HEK293 (cell line): ENCODE measurements around the gene FES.

Experiments used
- BCL11A ChIP-seq: fragments of 450-650 bp; formaldehyde crosslinking; IDR thresholded peaks from 2 replicates; pipeline ENCODE4 v1.5.1; 2016; ENCODE audit warnings: low read depth, missing biosample characterization, missing genetic modification characterization
- GLIS2 ChIP-seq: fragments of 450-650 bp; formaldehyde crosslinking; IDR thresholded peaks from 2 replicates; pipeline ENCODE4 v1.5.1; 2016; ENCODE audit warnings: missing biosample characterization, missing genetic modification characterization
- KLF1 ChIP-seq: fragments of 450-650 bp; formaldehyde crosslinking; IDR thresholded peaks from 2 replicates; pipeline ENCODE4 v1.5.1; 2016; ENCODE audit warnings: missing biosample characterization, missing genetic modification characterization
- KLF10 ChIP-seq: fragments of 450-650 bp; IDR thresholded peaks from 2 replicates; pipeline ENCODE4 v1.5.1; 2018; ENCODE audit warnings: missing biosample characterization, mild to moderate bottlenecking, missing genetic modification characterization
- KLF16 ChIP-seq: fragments of 450-650 bp; formaldehyde crosslinking; IDR thresholded peaks from 2 replicates; pipeline ENCODE4 v1.5.1; 2017; ENCODE audit warnings: missing biosample characterization, missing genetic modification characterization
- KLF8 ChIP-seq: fragments of 450-650 bp; formaldehyde crosslinking; IDR thresholded peaks from 2 replicates; pipeline ENCODE4 v1.5.1; 2016; ENCODE audit warnings: missing biosample characterization, missing genetic modification characterization
- WT1 ChIP-seq: fragments of 450-650 bp; formaldehyde crosslinking; IDR thresholded peaks from 2 replicates; pipeline ENCODE4 v1.5.1; 2016; ENCODE audit warnings: missing biosample characterization, missing genetic modification characterization
- YY1 ChIP-seq: fragments of 450-650 bp; formaldehyde crosslinking; IDR thresholded peaks from 2 replicates; pipeline ENCODE4 v1.5.1; 2018; ENCODE audit warnings: missing biosample characterization, missing genetic modification characterization
- ZBTB1 ChIP-seq: fragments of 450-650 bp; formaldehyde crosslinking; IDR thresholded peaks from 2 replicates; pipeline ENCODE4 v1.5.1; 2016; ENCODE audit warnings: missing biosample characterization, missing genetic modification characterization
- ZBTB8A ChIP-seq: fragments of 450-650 bp; formaldehyde crosslinking; IDR thresholded peaks from 2 replicates; pipeline ENCODE4 v1.5.1; 2016; ENCODE audit warnings: missing biosample characterization, missing genetic modification characterization
- ZEB2 ChIP-seq: fragments of 450-650 bp; formaldehyde crosslinking; IDR thresholded peaks from 2 replicates; pipeline ENCODE4 v1.5.1; 2016; ENCODE audit warnings: missing biosample characterization, missing genetic modification characterization
- ZFHX2 ChIP-seq: fragments of 450-650 bp; formaldehyde crosslinking; conservative IDR thresholded peaks from 2 replicates; pipeline ENCODE4 v1.5.1; 2016; ENCODE audit warnings: missing biosample characterization, missing genetic modification characterization
- ZFP69B ChIP-seq: fragments of 450-650 bp; formaldehyde crosslinking; IDR thresholded peaks from 2 replicates; pipeline ENCODE4 v1.5.1; 2016; ENCODE audit warnings: missing biosample characterization, missing genetic modification characterization
- ZNF223 ChIP-seq: fragments of 450-650 bp; formaldehyde crosslinking; IDR thresholded peaks from 2 replicates; pipeline ENCODE4 v1.5.1; 2016; ENCODE audit warnings: missing biosample characterization, missing genetic modification characterization
- ZNF23 ChIP-seq: fragments of 450-650 bp; formaldehyde crosslinking; IDR thresholded peaks from 2 replicates; pipeline ENCODE4 v1.5.1; 2016; ENCODE audit warnings: missing biosample characterization, missing genetic modification characterization, borderline replicate concordance
- ZNF335 ChIP-seq: fragments of 450-650 bp; formaldehyde crosslinking; conservative IDR thresholded peaks from 2 replicates; pipeline ENCODE4 v1.5.1; 2016; ENCODE audit warnings: missing biosample characterization, missing genetic modification characterization
- ZNF37A ChIP-seq: fragments of 450-650 bp; IDR thresholded peaks from 2 replicates; pipeline ENCODE4 v1.5.1; 2018; ENCODE audit warnings: missing biosample characterization, missing genetic modification characterization
- ZNF394 ChIP-seq: fragments of 450-650 bp; formaldehyde crosslinking; IDR thresholded peaks from 2 replicates; pipeline ENCODE4 v1.5.1; 2016; ENCODE audit warnings: missing biosample characterization, missing genetic modification characterization, mild to moderate bottlenecking, moderate library complexity, borderline replicate concordance
- ZNF416 ChIP-seq: fragments of 450-650 bp; formaldehyde crosslinking; IDR thresholded peaks from 2 replicates; pipeline ENCODE4 v1.5.1; 2016; ENCODE audit warnings: missing biosample characterization, missing genetic modification characterization
- ZNF549 ChIP-seq: fragments of 450-650 bp; IDR thresholded peaks from 2 replicates; pipeline ENCODE4 v1.5.1; 2018; ENCODE audit warnings: missing biosample characterization, missing genetic modification characterization, mild to moderate bottlenecking, inconsistent platforms, moderate library complexity
- ZNF600 ChIP-seq: fragments of 450-650 bp; formaldehyde crosslinking; IDR thresholded peaks from 2 replicates; pipeline ENCODE4 v1.5.1; 2016; ENCODE audit warnings: missing biosample characterization, missing genetic modification characterization
- ZNF76 ChIP-seq: fragments of 450-650 bp; formaldehyde crosslinking; IDR thresholded peaks from 2 replicates; pipeline ENCODE4; 2016; ENCODE audit warnings: low read depth, missing biosample characterization, missing genetic modification characterization, borderline replicate concordance
- ZNF791 ChIP-seq: fragments of 450-650 bp; formaldehyde crosslinking; IDR thresholded peaks from 2 replicates; pipeline ENCODE4 v1.5.1; 2016; ENCODE audit warnings: missing biosample characterization, missing genetic modification characterization
- ZNF792 ChIP-seq: fragments of 450-650 bp; formaldehyde crosslinking; IDR thresholded peaks from 2 replicates; pipeline ENCODE4 v1.5.1; 2016; ENCODE audit warnings: missing biosample characterization, missing genetic modification characterization
- TF ChIP-seq, protein P1 (sequence below): fragments of 450-650 bp; formaldehyde crosslinking; IDR thresholded peaks from 2 replicates; pipeline ENCODE4 v1.5.1; 2016; ENCODE audit warnings: missing biosample characterization, missing genetic modification characterization
- TF ChIP-seq, protein P2 (sequence below): sonication (generic); formaldehyde crosslinking; IDR thresholded peaks from 2 replicates; pipeline ENCODE4 v1.8.1; 2022; ENCODE audit warnings: mild to moderate bottlenecking, moderate library complexity, missing genetic modification reagents
- TF ChIP-seq, protein P3 (sequence below): fragments of 450-650 bp; formaldehyde crosslinking; conservative IDR thresholded peaks from 2 replicates; pipeline ENCODE4 v1.5.1; 2016; ENCODE audit warnings: low read depth, missing biosample characterization, missing genetic modification characterization
- TF ChIP-seq, protein P4 (sequence below): fragments of 450-650 bp; formaldehyde crosslinking; IDR thresholded peaks from 2 replicates; pipeline ENCODE4 v1.5.1; 2017; ENCODE audit warnings: missing biosample characterization, missing genetic modification characterization
- TF ChIP-seq, protein P5 (sequence below): fragments of 450-650 bp; formaldehyde crosslinking; IDR thresholded peaks from 2 replicates; pipeline ENCODE4 v1.5.1; 2016; ENCODE audit warnings: missing biosample characterization, missing genetic modification characterization

The FES gene

DNA sequence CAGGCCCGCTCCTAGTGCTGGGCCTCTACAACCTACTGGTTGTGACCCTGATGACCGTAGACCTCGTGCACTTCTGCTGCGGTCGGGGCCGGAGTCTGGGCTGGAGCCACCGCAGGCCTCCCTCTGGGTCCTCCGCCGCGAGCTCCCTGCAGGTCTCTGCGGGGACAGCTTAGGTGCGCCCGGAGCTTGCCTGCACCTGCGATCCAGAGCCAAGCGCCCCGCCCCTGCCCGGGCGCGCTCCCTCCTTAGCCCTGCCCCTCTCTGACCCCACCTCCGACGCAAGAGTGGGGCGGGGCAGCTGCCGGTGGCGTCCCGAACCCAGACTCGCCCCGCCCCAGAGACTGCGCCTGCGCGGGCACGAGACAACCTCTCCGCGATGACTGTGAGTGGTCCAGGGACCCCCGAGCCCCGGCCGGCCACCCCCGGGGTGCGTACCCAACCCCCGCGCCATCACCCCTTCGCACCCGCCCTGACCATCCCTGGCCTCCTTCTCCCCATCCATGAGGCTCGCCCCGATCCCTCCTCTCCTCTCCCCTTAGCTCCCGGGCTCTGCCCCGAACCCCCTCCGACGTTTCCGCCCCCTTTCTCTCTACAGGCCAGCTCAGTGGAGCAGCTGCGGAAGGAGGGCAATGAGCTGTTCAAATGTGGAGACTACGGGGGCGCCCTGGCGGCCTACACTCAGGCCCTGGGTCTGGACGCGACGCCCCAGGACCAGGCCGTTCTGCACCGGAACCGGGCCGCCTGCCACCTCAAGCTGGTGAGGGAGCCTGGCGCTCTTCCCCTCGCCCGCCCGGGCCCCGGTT is 50.8 kb downstream of the FES start, which contains the start of gene UNC45A (continued):
- TF ChIP-seq YY1 (no peak; the same call in 1 of the 2 replicates), ZFP69B (tag by site-specific recombination) (0 out of 2 replicates have a peak, but pooled peaks have one; percentile 22), GLIS2 (tag by site-specific recombination) (peak; percentile 87), ZNF792 (0 out of 2 replicates have a peak, but pooled peaks have one; percentile 57), ZNF76 (tag by site-specific recombination) (peak; percentile 26; the same call in 1 of the 2 replicates), ZBTB1 (0 out of 2 replicates have a peak, but pooled peaks have one; percentile 11), ZNF549 (no peak), ZNF600 (tag by site-specific recombination) (peak; percentile 61), ZNF416 (tag by site-specific recombination) (no peak), ZNF791 (tag by site-specific recombination) (no peak), KLF1 (tag by site-specific recombination) (peak; percentile 81), ZNF394 (tag by site-specific recombination) (peak; percentile 71; the same call in 1 of the 2 replicates), ZNF23 (no peak), KLF10 (tag by site-specific recombination) (peak; percentile 59), ZEB2 (tag by site-specific recombination) (no peak; the same call in 1 of the 2 replicates), BCL11A (tag by site-specific recombination) (0 out of 2 replicates have a peak, but pooled peaks have one; percentile 17), ZNF335 (tag by site-specific recombination) (peak; percentile 97), KLF16 (tag by site-specific recombination) (peak; percentile 88; the same call in 1 of the 2 replicates), ZBTB8A (tag by site-specific recombination) (peak; percentile 89), ZNF223 (tag by site-specific recombination) (peak; percentile 87; the same call in 1 of the 2 replicates), ZNF37A (tag by site-specific recombination) (no peak), WT1 (tag by site-specific recombination) (0 out of 2 replicates have a peak, but pooled peaks have one; percentile 6), ZFHX2 (peak; percentile 60), KLF8 (peak; percentile 88)
- TF ChIP-seq, protein P1, sequence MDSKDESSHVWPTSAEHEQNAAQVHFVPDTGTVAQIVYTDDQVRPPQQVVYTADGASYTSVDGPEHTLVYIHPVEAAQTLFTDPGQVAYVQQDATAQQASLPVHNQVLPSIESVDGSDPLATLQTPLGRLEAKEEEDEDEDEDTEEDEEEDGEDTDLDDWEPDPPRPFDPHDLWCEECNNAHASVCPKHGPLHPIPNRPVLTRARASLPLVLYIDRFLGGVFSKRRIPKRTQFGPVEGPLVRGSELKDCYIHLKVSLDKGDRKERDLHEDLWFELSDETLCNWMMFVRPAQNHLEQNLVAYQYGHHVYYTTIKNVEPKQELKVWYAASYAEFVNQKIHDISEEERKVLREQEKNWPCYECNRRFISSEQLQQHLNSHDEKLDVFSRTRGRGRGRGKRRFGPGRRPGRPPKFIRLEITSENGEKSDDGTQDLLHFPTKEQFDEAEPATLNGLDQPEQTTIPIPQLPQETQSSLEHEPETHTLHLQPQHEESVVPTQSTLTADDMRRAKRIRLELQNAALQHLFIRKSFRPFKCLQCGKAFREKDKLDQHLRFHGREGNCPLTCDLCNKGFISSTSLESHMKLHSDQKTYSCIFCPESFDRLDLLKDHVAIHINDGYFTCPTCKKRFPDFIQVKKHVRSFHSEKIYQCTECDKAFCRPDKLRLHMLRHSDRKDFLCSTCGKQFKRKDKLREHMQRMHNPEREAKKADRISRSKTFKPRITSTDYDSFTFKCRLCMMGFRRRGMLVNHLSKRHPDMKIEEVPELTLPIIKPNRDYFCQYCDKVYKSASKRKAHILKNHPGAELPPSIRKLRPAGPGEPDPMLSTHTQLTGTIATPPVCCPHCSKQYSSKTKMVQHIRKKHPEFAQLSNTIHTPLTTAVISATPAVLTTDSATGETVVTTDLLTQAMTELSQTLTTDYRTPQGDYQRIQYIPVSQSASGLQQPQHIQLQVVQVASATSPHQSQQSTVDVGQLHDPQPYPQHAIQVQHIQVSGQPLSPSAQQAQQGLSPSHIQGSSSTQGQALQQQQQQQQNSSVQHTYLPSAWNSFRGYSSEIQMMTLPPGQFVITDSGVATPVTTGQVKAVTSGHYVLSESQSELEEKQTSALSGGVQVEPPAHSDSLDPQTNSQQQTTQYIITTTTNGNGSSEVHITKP (tag by site-specific recombination), result peak; percentile 58
- TF ChIP-seq, protein P2, sequence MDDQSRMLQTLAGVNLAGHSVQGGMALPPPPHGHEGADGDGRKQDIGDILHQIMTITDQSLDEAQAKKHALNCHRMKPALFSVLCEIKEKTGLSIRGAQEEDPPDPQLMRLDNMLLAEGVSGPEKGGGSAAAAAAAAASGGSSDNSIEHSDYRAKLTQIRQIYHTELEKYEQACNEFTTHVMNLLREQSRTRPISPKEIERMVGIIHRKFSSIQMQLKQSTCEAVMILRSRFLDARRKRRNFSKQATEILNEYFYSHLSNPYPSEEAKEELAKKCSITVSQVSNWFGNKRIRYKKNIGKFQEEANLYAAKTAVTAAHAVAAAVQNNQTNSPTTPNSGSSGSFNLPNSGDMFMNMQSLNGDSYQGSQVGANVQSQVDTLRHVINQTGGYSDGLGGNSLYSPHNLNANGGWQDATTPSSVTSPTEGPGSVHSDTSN, result peak; percentile 40; the same call in 1 of the 2 replicates
- TF ChIP-seq, protein P3, sequence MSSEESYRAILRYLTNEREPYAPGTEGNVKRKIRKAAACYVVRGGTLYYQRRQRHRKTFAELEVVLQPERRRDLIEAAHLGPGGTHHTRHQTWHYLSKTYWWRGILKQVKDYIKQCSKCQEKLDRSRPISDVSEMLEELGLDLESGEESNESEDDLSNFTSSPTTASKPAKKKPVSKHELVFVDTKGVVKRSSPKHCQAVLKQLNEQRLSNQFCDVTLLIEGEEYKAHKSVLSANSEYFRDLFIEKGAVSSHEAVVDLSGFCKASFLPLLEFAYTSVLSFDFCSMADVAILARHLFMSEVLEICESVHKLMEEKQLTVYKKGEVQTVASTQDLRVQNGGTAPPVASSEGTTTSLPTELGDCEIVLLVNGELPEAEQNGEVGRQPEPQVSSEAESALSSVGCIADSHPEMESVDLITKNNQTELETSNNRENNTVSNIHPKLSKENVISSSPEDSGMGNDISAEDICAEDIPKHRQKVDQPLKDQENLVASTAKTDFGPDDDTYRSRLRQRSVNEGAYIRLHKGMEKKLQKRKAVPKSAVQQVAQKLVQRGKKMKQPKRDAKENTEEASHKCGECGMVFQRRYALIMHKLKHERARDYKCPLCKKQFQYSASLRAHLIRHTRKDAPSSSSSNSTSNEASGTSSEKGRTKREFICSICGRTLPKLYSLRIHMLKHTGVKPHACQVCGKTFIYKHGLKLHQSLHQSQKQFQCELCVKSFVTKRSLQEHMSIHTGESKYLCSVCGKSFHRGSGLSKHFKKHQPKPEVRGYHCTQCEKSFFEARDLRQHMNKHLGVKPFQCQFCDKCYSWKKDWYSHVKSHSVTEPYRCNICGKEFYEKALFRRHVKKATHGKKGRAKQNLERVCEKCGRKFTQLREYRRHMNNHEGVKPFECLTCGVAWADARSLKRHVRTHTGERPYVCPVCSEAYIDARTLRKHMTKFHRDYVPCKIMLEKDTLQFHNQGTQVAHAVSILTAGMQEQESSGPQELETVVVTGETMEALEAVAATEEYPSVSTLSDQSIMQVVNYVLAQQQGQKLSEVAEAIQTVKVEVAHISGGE (tag by site-specific recombination), result peak; percentile 20; the same call in 1 of the 2 replicates
- TF ChIP-seq, protein P4, sequence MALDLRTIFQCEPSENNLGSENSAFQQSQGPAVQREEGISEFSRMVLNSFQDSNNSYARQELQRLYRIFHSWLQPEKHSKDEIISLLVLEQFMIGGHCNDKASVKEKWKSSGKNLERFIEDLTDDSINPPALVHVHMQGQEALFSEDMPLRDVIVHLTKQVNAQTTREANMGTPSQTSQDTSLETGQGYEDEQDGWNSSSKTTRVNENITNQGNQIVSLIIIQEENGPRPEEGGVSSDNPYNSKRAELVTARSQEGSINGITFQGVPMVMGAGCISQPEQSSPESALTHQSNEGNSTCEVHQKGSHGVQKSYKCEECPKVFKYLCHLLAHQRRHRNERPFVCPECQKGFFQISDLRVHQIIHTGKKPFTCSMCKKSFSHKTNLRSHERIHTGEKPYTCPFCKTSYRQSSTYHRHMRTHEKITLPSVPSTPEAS (tag by site-specific recombination), result 0 out of 2 replicates have a peak, but pooled peaks have one; percentile 14
- TF ChIP-seq, protein P5, sequence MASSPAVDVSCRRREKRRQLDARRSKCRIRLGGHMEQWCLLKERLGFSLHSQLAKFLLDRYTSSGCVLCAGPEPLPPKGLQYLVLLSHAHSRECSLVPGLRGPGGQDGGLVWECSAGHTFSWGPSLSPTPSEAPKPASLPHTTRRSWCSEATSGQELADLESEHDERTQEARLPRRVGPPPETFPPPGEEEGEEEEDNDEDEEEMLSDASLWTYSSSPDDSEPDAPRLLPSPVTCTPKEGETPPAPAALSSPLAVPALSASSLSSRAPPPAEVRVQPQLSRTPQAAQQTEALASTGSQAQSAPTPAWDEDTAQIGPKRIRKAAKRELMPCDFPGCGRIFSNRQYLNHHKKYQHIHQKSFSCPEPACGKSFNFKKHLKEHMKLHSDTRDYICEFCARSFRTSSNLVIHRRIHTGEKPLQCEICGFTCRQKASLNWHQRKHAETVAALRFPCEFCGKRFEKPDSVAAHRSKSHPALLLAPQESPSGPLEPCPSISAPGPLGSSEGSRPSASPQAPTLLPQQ (tag by site-specific recombination), result 0 out of 2 replicates have a peak, but pooled peaks have one; percentile 42
